ENCODE results near the gene ITGA6.

DNA sequence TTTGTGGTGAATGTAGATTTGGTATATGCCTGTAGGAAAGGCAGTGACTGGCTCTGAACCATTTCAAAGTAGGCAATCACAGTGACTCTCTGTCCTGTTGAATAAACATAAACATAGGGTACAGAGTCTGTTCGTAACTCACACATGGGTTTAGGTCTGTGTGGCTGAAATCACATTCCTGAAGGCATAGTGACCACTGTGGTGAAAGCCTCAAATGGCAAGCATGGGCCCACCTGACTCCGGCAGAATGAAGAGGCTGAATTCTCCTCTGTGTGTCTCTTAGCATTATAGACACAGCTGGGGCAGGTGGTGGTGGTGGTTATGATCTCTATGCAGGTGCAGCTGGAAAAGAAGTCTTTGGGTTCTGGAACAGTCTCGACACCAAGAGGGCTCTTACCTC, 61.2 kb downstream of the ITGA6 start:
- TF ChIP-seq, protein P1, sequence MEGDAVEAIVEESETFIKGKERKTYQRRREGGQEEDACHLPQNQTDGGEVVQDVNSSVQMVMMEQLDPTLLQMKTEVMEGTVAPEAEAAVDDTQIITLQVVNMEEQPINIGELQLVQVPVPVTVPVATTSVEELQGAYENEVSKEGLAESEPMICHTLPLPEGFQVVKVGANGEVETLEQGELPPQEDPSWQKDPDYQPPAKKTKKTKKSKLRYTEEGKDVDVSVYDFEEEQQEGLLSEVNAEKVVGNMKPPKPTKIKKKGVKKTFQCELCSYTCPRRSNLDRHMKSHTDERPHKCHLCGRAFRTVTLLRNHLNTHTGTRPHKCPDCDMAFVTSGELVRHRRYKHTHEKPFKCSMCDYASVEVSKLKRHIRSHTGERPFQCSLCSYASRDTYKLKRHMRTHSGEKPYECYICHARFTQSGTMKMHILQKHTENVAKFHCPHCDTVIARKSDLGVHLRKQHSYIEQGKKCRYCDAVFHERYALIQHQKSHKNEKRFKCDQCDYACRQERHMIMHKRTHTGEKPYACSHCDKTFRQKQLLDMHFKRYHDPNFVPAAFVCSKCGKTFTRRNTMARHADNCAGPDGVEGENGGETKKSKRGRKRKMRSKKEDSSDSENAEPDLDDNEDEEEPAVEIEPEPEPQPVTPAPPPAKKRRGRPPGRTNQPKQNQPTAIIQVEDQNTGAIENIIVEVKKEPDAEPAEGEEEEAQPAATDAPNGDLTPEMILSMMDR (IDR thresholded peaks at IDR 0.05 in 2 of 3, conservative IDR thresholded peaks at IDR 0.05 in 1 of 3; ENCODE audit: borderline replicate concordance in 1 of 3, insufficient read depth in 1 of 3, low read depth in 2 of 3, low read length in 2 of 3), result no peak
- TF ChIP-seq EZH2 (IDR thresholded peaks at IDR 0.05) (no peak), YY1 (IDR thresholded peaks at IDR 0.05; ENCODE audit: extremely low read depth, insufficient replicate concordance, low read depth, low read length) (no peak), RAD21 (IDR thresholded peaks at IDR 0.05; ENCODE audit: low read depth) (no peak)

Measured in HCT116 (cell line).